GM13976 (cell line): Measurements from ENCODE around the gene TPRG1L.

Experiments
- DNase-seq: peaks from one replicate; pipeline ENCODE4 v3.0.0; 2012; ENCODE audit warnings: low spot score
- CTCF ChIP-seq: IDR thresholded peaks from 2 replicates; pipeline ENCODE4 v1.5.1; 2012; ENCODE audit warnings: borderline replicate concordance, mild to moderate bottlenecking; ENCODE audit not compliant: insufficient read depth; ENCODE audit errors: extremely low read depth, missing control alignments, control extremely low read depth
- in situ Hi-C: fragments of 300-500 bp; cut with MboI; formaldehyde crosslinking; loops from one replicate; pipeline ENCODE4 v1.12.0; 2022; ENCODE audit warnings: low sequenced_read_pairs, mixed read lengths, inconsistent platforms; ENCODE audit not compliant: unreplicated experiment

The TPRG1L gene

DNA sequence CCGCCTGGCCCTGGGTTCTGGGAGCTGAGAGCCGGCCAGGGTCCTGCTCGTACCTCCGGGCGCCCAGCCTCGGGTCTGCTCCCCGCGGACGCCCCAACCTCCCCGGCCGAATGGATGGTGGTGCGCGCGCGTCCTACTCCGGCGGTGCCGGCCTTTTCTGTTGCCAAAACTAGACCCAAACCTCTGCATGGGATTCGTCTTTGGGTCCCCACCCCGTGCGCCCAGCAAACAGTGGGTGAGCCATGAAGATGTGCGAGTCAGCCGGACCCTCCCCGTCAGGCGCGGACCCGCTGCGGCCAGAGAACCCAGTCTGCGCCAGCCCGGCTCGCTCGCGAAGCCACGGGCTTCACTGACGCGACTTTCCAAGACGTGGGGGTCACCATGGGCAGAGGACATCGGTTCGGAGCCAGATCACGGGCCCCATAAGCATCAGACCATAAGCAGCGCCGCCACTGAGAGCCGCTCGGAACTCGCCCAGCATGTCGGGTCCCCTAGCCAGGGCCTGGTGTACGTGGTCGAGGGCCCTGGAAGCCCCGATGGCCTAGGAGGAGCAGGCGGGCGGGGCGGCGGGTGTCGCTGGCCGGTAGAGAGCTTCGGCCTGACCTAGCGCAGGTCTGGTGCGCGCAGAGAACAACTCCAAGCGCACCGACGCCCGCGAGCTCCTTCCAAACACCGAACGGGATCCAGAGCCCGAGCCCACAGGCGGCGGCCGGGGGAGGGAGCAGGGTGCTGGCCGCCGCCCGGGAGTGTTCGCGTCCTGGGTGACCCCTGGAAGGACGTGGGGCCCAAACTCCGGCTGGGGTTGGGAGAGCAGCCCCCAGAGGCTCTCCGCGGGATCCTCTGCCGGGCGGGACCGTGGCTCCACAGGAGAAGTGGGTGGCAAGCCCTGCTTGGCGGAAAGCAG, 26.5 kb downstream of the TPRG1L start:
- DNase-seq: no peak
- TF ChIP-seq CTCF: no peak
- in situ Hi-C loops: no loop called here

GRCh38 chr1:3651930-3652547, 27.2 kb downstream of the TPRG1L start, which contains the start of gene TP73:
Gene TP73, plus strand, starts transcription at chr1:3652516. Its CDS starts 29,850 bp downstream, at chr1:3682366.
- TF ChIP-seq CTCF: no peak
- in situ Hi-C loops: no loop called here
- DNase-seq: peak; percentile 84

DNA sequence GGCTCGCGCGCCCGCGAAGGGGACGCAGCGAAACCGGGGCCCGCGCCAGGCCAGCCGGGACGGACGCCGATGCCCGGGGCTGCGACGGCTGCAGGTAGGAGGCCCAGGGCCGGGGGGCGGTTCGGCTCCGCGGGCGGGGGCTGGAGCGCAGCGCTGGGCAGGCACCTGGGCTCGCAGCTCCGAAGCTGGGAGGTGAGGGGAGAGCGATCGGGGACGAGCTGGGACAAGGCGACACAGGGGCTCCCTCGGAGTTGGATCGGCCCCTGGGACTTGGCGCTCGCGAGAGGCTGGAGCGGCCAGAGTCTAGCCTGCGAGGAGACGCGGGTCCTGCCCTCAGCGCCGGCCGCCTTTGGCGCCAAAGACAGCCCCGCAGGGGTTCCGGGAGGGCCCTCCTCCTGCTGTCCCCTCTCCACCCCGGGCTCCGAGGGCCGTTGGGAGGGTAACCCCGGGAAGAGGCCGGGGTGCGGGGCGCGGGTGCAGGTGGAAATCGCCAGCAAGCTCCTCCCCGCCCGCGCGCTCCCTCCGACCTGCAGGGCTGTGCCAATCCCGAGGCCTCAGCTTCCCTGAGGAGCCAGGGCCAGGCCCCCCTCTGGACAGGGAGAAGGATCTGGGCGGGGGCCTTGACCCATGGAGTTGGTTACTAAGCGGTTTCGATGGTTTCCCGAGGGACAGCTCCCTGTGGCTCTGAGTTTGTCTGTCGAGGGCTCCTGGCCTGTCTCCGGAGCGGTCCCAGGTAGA, 27.9 kb downstream of the TPRG1L start:
- in situ Hi-C loops: no loop called here
- DNase-seq: no peak
- TF ChIP-seq CTCF: no peak

DNA sequence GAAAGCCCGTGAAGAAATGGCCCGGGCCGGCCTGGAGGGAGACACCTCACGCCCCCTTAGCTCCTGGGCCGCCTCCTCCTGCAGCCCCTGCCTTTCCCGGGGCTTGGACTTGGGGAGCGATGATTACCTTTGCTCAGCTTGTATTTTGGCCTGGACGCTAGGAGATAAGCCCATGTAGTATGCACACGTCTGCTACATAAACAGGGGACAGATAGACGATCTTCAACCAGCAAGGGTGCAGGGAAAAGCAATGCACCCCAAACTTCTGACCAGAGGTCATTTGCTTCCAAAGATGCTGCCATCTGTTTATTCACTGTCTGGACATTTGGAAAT, 28.4 kb downstream of the TPRG1L start:
- in situ Hi-C loops: no loop called here
- TF ChIP-seq CTCF: no peak
- DNase-seq: no peak

- in situ Hi-C loops: no loop called here
- no peak for DNase-seq
- no peak for TF ChIP-seq CTCF
Observed at GRCh38 chr1:3654549-3655281, 29.9 kb downstream of the TPRG1L start.
